OCI-LY1 (cell line): Measurements from ENCODE around the gene ZNF710.

Experiments
- CTCF ChIP-seq: fragments of 200-600 bp; sonication (generic), shearing (Covaris generic); IDR thresholded peaks from 2 replicates; pipeline ENCODE4 v1.5.1; 2017; ENCODE audit warnings: mild to moderate bottlenecking, antibody characterized with exemption, low read length, moderate library complexity, mixed read lengths
- EZH2 ChIP-seq: fragments of 200-600 bp; sonication (generic), shearing (Covaris generic); IDR thresholded peaks from 2 replicates; pipeline ENCODE4 v1.8.0; 2017; ENCODE audit warnings: borderline replicate concordance, mixed run types, mild to moderate bottlenecking, antibody characterized with exemption, low read length, moderate library complexity, mixed read lengths

- TF ChIP-seq CTCF (no peak), EZH2 (no peak)
These were observed 37.0 kb downstream of the ZNF710 start for GRCh38 chr15:90037961-90038631.
